ENCODE data around the gene LILRB1. TPM values are rescaled to one million over a fixed set of nuclear protein-coding genes. Genes with fewer than 3 reads are reported as not detected.
"Not testable (repeated sequence)": the region's sequence is repeated elsewhere in the genome, so short reads cannot be mapped to it uniquely, and the experiment has no call there.

LILRB1 gene
- not detected in 2 replicates for total RNA-seq

- H3K4me1 ChIP-seq (ENCODE audit: insufficient read depth, low read length); H3K27ac ChIP-seq (ENCODE audit: low read depth, low read length); H3K36me3 ChIP-seq (ENCODE audit: insufficient read depth, low read length); H3K79me2 ChIP-seq (ENCODE audit: insufficient read depth, low read length); DNase-seq (ENCODE audit: insufficient read length, low spot score, missing footprints); H3K27me3 ChIP-seq (ENCODE audit: insufficient read depth, low read length); H3K4me2 ChIP-seq (ENCODE audit: insufficient read depth, low read length); H3K9me3 ChIP-seq (ENCODE audit: low read depth, low read length); H4K20me1 ChIP-seq (ENCODE audit: insufficient read depth, low read length); H2AFZ ChIP-seq (ENCODE audit: low read length); H3K4me3 ChIP-seq (ENCODE audit: insufficient read depth, low read length): not testable (repeated sequence)
Observed at GRCh38 chr19:54630262-54630661, at the start of gene LILRB1. LILRB1 (plus strand) TSS chr19:54630484; CDS start chr19:54631074, 590 bp downstream.

GRCh38 chr19:54586397-54586796 is 43.9 kb upstream of the LILRB1 start:
- Histone ChIP-seq H3K36me3 (ENCODE audit: insufficient read depth, low read length) (no peaks in the 10 kb centered on the region), H3K79me2 (ENCODE audit: insufficient read depth, low read length) (no peaks in the 10 kb centered on the region), H3K4me2 (ENCODE audit: insufficient read depth, low read length) (no peak overlapping the region), H2AFZ (ENCODE audit: low read length) (no peak overlapping the region), H4K20me1 (ENCODE audit: insufficient read depth, low read length) (no peaks in the 10 kb centered on the region), H3K27ac (ENCODE audit: low read depth, low read length) (no peak overlapping the region), H3K27me3 (ENCODE audit: insufficient read depth, low read length) (no peaks in the 10 kb centered on the region), H3K9me3 (ENCODE audit: low read depth, low read length) (no peaks in the 10 kb centered on the region), H3K4me3 (ENCODE audit: insufficient read depth, low read length) (no peak overlapping the region), H3K4me1 (ENCODE audit: insufficient read depth, low read length) (no peaks in the 10 kb centered on the region)
- no peak for DNase-seq (ENCODE audit: insufficient read length, low spot score, missing footprints)
- no peak for TF ChIP-seq CTCF (IDR thresholded peaks at IDR 0.05; ENCODE audit: extremely low read depth, low read depth, low read length)

DNA sequence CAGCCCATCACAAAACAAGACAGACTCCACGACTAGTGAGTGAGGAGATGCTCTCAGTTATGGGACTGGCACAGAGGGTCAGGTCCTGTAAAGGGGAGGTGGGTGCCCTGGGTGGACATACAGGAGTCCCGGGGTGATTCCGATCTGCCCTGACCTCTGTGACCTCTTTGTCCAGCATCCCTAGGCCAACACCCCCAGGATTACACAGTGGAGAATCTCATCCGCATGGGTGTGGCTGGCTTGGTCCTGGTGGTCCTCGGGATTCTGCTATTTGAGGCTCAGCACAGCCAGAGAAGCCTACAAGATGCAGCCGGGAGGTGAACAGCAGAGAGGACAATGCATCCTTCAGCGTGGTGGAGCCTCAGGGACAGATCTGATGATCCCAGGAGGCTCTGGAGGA is 43.3 kb upstream of the LILRB1 start:
- Histone ChIP-seq H3K4me2 (ENCODE audit: insufficient read depth, low read length) (no peak overlapping the region), H3K79me2 (ENCODE audit: insufficient read depth, low read length) (no peaks in the 10 kb centered on the region), H4K20me1 (ENCODE audit: insufficient read depth, low read length) (no peaks in the 10 kb centered on the region), H3K27ac (ENCODE audit: low read depth, low read length) (no peak overlapping the region), H3K36me3 (ENCODE audit: insufficient read depth, low read length) (no peaks in the 10 kb centered on the region), H2AFZ (ENCODE audit: low read length) (no peak overlapping the region), H3K4me1 (ENCODE audit: insufficient read depth, low read length) (no peaks in the 10 kb centered on the region), H3K9me3 (ENCODE audit: low read depth, low read length) (no peaks in the 10 kb centered on the region), H3K27me3 (ENCODE audit: insufficient read depth, low read length) (no peaks in the 10 kb centered on the region), H3K4me3 (ENCODE audit: insufficient read depth, low read length) (no peak overlapping the region)
- no peak for TF ChIP-seq CTCF (IDR thresholded peaks at IDR 0.05; ENCODE audit: extremely low read depth, low read depth, low read length)
- DNase-seq (ENCODE audit: insufficient read length, low spot score, missing footprints): no peak

- H2AFZ ChIP-seq (ENCODE audit: low read length); H3K27me3 ChIP-seq (ENCODE audit: insufficient read depth, low read length); H3K9me3 ChIP-seq (ENCODE audit: low read depth, low read length); H3K4me3 ChIP-seq (ENCODE audit: insufficient read depth, low read length); H4K20me1 ChIP-seq (ENCODE audit: insufficient read depth, low read length); H3K79me2 ChIP-seq (ENCODE audit: insufficient read depth, low read length); DNase-seq (ENCODE audit: insufficient read length, low spot score, missing footprints); H3K4me2 ChIP-seq (ENCODE audit: insufficient read depth, low read length); H3K27ac ChIP-seq (ENCODE audit: low read depth, low read length); H3K36me3 ChIP-seq (ENCODE audit: insufficient read depth, low read length); H3K4me1 ChIP-seq (ENCODE audit: insufficient read depth, low read length): not testable (repeated sequence)
Observed at GRCh38 chr19:54593445-54593844, 36.8 kb upstream of the LILRB1 start, which contains the start of gene LILRA1. LILRA1 (plus strand) TSS chr19:54593632; CDS start chr19:54594245, 613 bp downstream.

- H3K27ac ChIP-seq (ENCODE audit: low read depth, low read length); DNase-seq (ENCODE audit: insufficient read length, low spot score, missing footprints); H3K4me1 ChIP-seq (ENCODE audit: insufficient read depth, low read length); H3K4me2 ChIP-seq (ENCODE audit: insufficient read depth, low read length); H3K36me3 ChIP-seq (ENCODE audit: insufficient read depth, low read length); H4K20me1 ChIP-seq (ENCODE audit: insufficient read depth, low read length); H2AFZ ChIP-seq (ENCODE audit: low read length); H3K79me2 ChIP-seq (ENCODE audit: insufficient read depth, low read length); H3K4me3 ChIP-seq (ENCODE audit: insufficient read depth, low read length); H3K27me3 ChIP-seq (ENCODE audit: insufficient read depth, low read length); H3K9me3 ChIP-seq (ENCODE audit: low read depth, low read length): not testable (repeated sequence)
Observed at GRCh38 chr19:54593931-54594626, 36.2 kb upstream of the LILRB1 start.
